HG03064 (cell line): ENCODE data around the gene ASB16.
"Not testable (repeated sequence)": the region's sequence is repeated elsewhere in the genome, so short reads cannot be mapped to it uniquely, and the experiment has no call there.

ENCODE experiments used
- ATAC-seq: cut with Tn5 transposase; IDR thresholded peaks from one replicate; pipeline ENCODE4 v1.9.1; 2021; ENCODE audit warnings: low read depth; ENCODE audit not compliant: unreplicated experiment

ASB16 gene

GRCh38 chr17:44146375-44147346 lies 23.8 kb upstream of the ASB16 start:
- ATAC-seq = no peak

- ATAC-seq = no peak
Measured at GRCh38 chr17:44147812-44148211, 22.7 kb upstream of the ASB16 start.

GRCh38 chr17:44149066-44149465 lies 21.4 kb upstream of the ASB16 start:
- not testable (repeated sequence) for ATAC-seq

- ATAC-seq = no peak
Measured at GRCh38 chr17:44149750-44150329, 20.7 kb upstream of the ASB16 start.

- no peak for ATAC-seq
Measured at GRCh38 chr17:44152875-44153274, 17.6 kb upstream of the ASB16 start.

- ATAC-seq = no peak
Measured at GRCh38 chr17:44155488-44155887, 15.0 kb upstream of the ASB16 start.

GRCh38 chr17:44159519-44160210 lies 10.8 kb upstream of the ASB16 start:
- ATAC-seq = no peak

GRCh38 chr17:44164476-44164875 lies 6.0 kb upstream of the ASB16 start:
- no peak for ATAC-seq

- ATAC-seq = no peak
Measured at GRCh38 chr17:44167181-44167861, 3.2 kb upstream of the ASB16 start.

- ATAC-seq = no peak
Measured at GRCh38 chr17:44170135-44170498, 387 bp upstream of the ASB16 start.

GRCh38 chr17:44171931-44172455 lies 1.5 kb downstream of the ASB16 start:
- no peak for ATAC-seq

- ATAC-seq = no peak
Measured at GRCh38 chr17:44174427-44174826, 3.9 kb downstream of the ASB16 start.

- no peak for ATAC-seq
Measured at GRCh38 chr17:44176257-44176656, 5.8 kb downstream of the ASB16 start.

- no peak for ATAC-seq
Measured at GRCh38 chr17:44176671-44177501, 6.4 kb downstream of the ASB16 start.

- ATAC-seq = no peak
Measured at GRCh38 chr17:44177640-44178039, 7.1 kb downstream of the ASB16 start.

GRCh38 chr17:44178133-44178532 lies 7.6 kb downstream of the ASB16 start:
- ATAC-seq = no peak

GRCh38 chr17:44183024-44183423 lies 12.5 kb downstream of the ASB16 start:
- no peak for ATAC-seq

- no peak for ATAC-seq
Measured at GRCh38 chr17:44184212-44184810, 13.8 kb downstream of the ASB16 start.
